ENCODE data around the gene LMAN1L. TPM values are rescaled to one million over a fixed set of nuclear protein-coding genes. Genes with fewer than 3 reads are reported as not detected.

Gene LMAN1L
- total RNA-seq, result not detected

GRCh38 chr15:74812533-74812932 is at the start of gene LMAN1L:
TSS of gene LMAN1L (plus strand) at chr15:74812835. CDS start at chr15:74812855, 20 bp downstream.
- no peak for DNase-seq (ENCODE audit: low spot score in 2 of 2)
- no peak for FAIRE-seq

GRCh38 chr15:74763416-74763815 is 49.2 kb upstream of the LMAN1L start:
- FAIRE-seq, result no peak
- no peak for DNase-seq (ENCODE audit: low spot score in 2 of 2)

GRCh38 chr15:74767167-74768098 is 45.2 kb upstream of the LMAN1L start:
- no peak for DNase-seq (ENCODE audit: low spot score in 2 of 2)

GRCh38 chr15:74768099-74768770 is 44.4 kb upstream of the LMAN1L start:
- DNase-seq (ENCODE audit: low spot score in 2 of 2), result no peak
- no peak for FAIRE-seq

More at GRCh38 chr15:74767167-74768098, 45.2 kb upstream of the LMAN1L start:
- no peak for FAIRE-seq

GRCh38 chr15:74768771-74769342 is 43.8 kb upstream of the LMAN1L start:
- no peak for FAIRE-seq
- DNase-seq (ENCODE audit: low spot score in 2 of 2), result peak; percentile 77 to 82

- DNase-seq (ENCODE audit: low spot score in 2 of 2) (no peak), FAIRE-seq (no peak)
These were observed 43.1 kb upstream of the LMAN1L start for GRCh38 chr15:74769463-74770025.

- no peak for DNase-seq (ENCODE audit: low spot score in 2 of 2)
- no peak for FAIRE-seq
These were observed 42.3 kb upstream of the LMAN1L start for GRCh38 chr15:74770211-74770903.

GRCh38 chr15:74773329-74773728 is 39.3 kb upstream of the LMAN1L start:
- no peak for DNase-seq (ENCODE audit: low spot score in 2 of 2)
- no peak for FAIRE-seq

GRCh38 chr15:74773731-74774252 is 38.8 kb upstream of the LMAN1L start:
- FAIRE-seq, result no peak
- DNase-seq (ENCODE audit: low spot score in 2 of 2), result no peak

- FAIRE-seq, result no peak
- DNase-seq (ENCODE audit: low spot score in 2 of 2), result no peak
These were observed 37.5 kb upstream of the LMAN1L start for GRCh38 chr15:74775132-74775562.

GRCh38 chr15:74775894-74776293 is 36.7 kb upstream of the LMAN1L start:
- DNase-seq (ENCODE audit: low spot score in 2 of 2) (no peak), FAIRE-seq (no peak)

- no peak for FAIRE-seq
These were observed 35.5 kb upstream of the LMAN1L start for GRCh38 chr15:74776821-74777768.

GRCh38 chr15:74777769-74778598 is 34.7 kb upstream of the LMAN1L start:
- DNase-seq (ENCODE audit: low spot score in 2 of 2) (no peak), FAIRE-seq (no peak)

More at GRCh38 chr15:74776821-74777768, 35.5 kb upstream of the LMAN1L start:
- no peak for DNase-seq (ENCODE audit: low spot score in 2 of 2)

- no peak for DNase-seq (ENCODE audit: low spot score in 2 of 2)
- no peak for FAIRE-seq
These were observed 34.0 kb upstream of the LMAN1L start for GRCh38 chr15:74778599-74778970.

- DNase-seq (ENCODE audit: low spot score in 2 of 2) (no peak), FAIRE-seq (no peak)
These were observed 33.4 kb upstream of the LMAN1L start for GRCh38 chr15:74779162-74779648.

- DNase-seq (ENCODE audit: low spot score in 2 of 2), result no peak
- FAIRE-seq, result no peak
These were observed 31.9 kb upstream of the LMAN1L start for GRCh38 chr15:74780523-74781430.

Measured in frontal cortex (tissue), 4 donors.